Neuronal stem cell (in vitro differentiated cells): ENCODE results near the gene BEND6.
A peak's percentile ranks its signal among the peaks of the same experiment; 100 is the strongest.
"Not testable (repeated sequence)": the region's sequence is repeated elsewhere in the genome, so short reads cannot be mapped to it uniquely, and the experiment has no call there.

Source experiments
- DNase-seq: peaks from one replicate; pipeline ENCODE4 v3.0.0-alpha.2; 2013; ENCODE audit warnings: low spot score
- H2AFZ ChIP-seq: one replicate; pipeline ENCODE4 v1.6.1; 2013; ENCODE audit warnings: mild to moderate bottlenecking, low read length, inconsistent platforms
- H2AK5ac ChIP-seq: 2 replicates; pipeline ENCODE4 v1.6.1; 2013; ENCODE audit warnings: low read depth, mild to moderate bottlenecking, inconsistent platforms, low read length, moderate library complexity, mixed read lengths
- H2BK120ac ChIP-seq: 2 replicates; pipeline ENCODE4 v1.6.1; 2013; ENCODE audit warnings: low read depth, mild to moderate bottlenecking, inconsistent platforms, low read length, moderate library complexity, mixed read lengths
- H2BK12ac ChIP-seq: one replicate; pipeline ENCODE4 v1.6.1; 2013; ENCODE audit warnings: low read length, inconsistent platforms
- H2BK15ac ChIP-seq: 2 replicates; pipeline ENCODE4 v1.6.1; 2013; ENCODE audit warnings: mild to moderate bottlenecking, low read length, inconsistent platforms, mixed read lengths
- H2BK5ac ChIP-seq: one replicate; pipeline ENCODE4 v1.6.1; 2013; ENCODE audit warnings: inconsistent platforms, mild to moderate bottlenecking, low read length, moderate library complexity
- H3K14ac ChIP-seq: one replicate; pipeline ENCODE4 v1.6.1; 2013; ENCODE audit warnings: low read length, inconsistent platforms
- H3K18ac ChIP-seq: 2 replicates; pipeline ENCODE4 v1.6.1; 2013; ENCODE audit warnings: low read length, inconsistent platforms
- H3K23ac ChIP-seq: 2 replicates; pipeline ENCODE4 v1.6.1; 2013; ENCODE audit warnings: low read depth, mild to moderate bottlenecking, mixed read lengths, low read length, inconsistent platforms; ENCODE audit not compliant: poor library complexity
- H3K27ac ChIP-seq: replicated peaks from 3 replicates; pipeline ENCODE4 v1.5.1; 2013; ENCODE audit warnings: low read length, inconsistent platforms
- H3K27me3 ChIP-seq, 3 experiments: 2 replicates each; pipeline ENCODE4 v1.6.1; 2013; ENCODE audit warnings: low read length in 3 of 3, mild to moderate bottlenecking in 2 of 3, inconsistent platforms in 1 of 3, low read depth in 1 of 3, mixed read lengths in 1 of 3, moderate library complexity in 1 of 3; ENCODE audit not compliant: control insufficient read depth in 3 of 3, insufficient read depth in 3 of 3
- H3K36me3 ChIP-seq, 2 donors: replicated peaks in 1 of 2; 2 replicates each; pipeline ENCODE4 v1.6.1; 2013; ENCODE audit warnings: low read length in 2 of 2; ENCODE audit not compliant: control insufficient read depth in 2 of 2, insufficient read depth in 2 of 2
- H3K4ac ChIP-seq: 2 replicates; pipeline ENCODE4 v1.6.1; 2013; ENCODE audit warnings: inconsistent platforms, mild to moderate bottlenecking, low read length, moderate library complexity
- H3K4me1 ChIP-seq, 2 donors: 1 replicate in 1 of 2; 2 replicates in 1 of 2; pipeline ENCODE4 v1.6.1; 2013; ENCODE audit warnings: low read length in 2 of 2, low read depth in 1 of 2; ENCODE audit not compliant: control insufficient read depth in 2 of 2, insufficient read depth in 1 of 2
- H3K4me2 ChIP-seq: one replicate; pipeline ENCODE4 v1.6.1; 2013; ENCODE audit warnings: mild to moderate bottlenecking, low read length, inconsistent platforms; ENCODE audit not compliant: insufficient read depth, poor library complexity, severe bottlenecking
- H3K4me3 ChIP-seq, 2 donors: 2 replicates each; pipeline ENCODE4 v1.5.1; 2013; ENCODE audit warnings: low read length in 2 of 2, mild to moderate bottlenecking in 2 of 2, inconsistent platforms in 1 of 2, moderate library complexity in 1 of 2
- H3K79me1 ChIP-seq: one replicate; pipeline ENCODE4 v1.6.1; 2013; ENCODE audit warnings: low read depth, mild to moderate bottlenecking, inconsistent platforms, low read length, moderate library complexity
- H3K9ac ChIP-seq: one replicate; pipeline ENCODE4 v1.6.1; 2013; ENCODE audit warnings: mild to moderate bottlenecking, low read depth, low read length, inconsistent platforms; ENCODE audit not compliant: poor library complexity
- H3K9me3 ChIP-seq, 2 donors: replicated peaks in 1 of 2; 2 replicates each; pipeline versions ENCODE3 to v1.6.1; 2013; ENCODE audit warnings: low read length in 2 of 2, mild to moderate bottlenecking in 2 of 2, inconsistent platforms in 1 of 2, low read depth in 1 of 2, mixed read lengths in 1 of 2, moderate library complexity in 1 of 2; ENCODE audit not compliant: control insufficient read depth in 2 of 2, insufficient read depth in 1 of 2
- H4K8ac ChIP-seq: one replicate; pipeline ENCODE4 v1.6.1; 2013; ENCODE audit warnings: low read depth, mild to moderate bottlenecking, inconsistent platforms, low read length, moderate library complexity
- H4K91ac ChIP-seq: one replicate; pipeline ENCODE4 v1.6.1; 2013; ENCODE audit warnings: low read length, low read depth, mild to moderate bottlenecking, inconsistent platforms; ENCODE audit not compliant: poor library complexity
- WGBS, 2 donors: extraction: QIAGEN DNeasy Blood & Tissue Kit; methylation state at CpG; one replicate each; pipeline ENCODE4 v1.1.7; 2013; ENCODE audit warnings: missing lambda C conversion rate in 2 of 2, mixed read lengths in 1 of 2; ENCODE audit not compliant: insufficient read length in 2 of 2, insufficient replicate concordance in 1 of 2; ENCODE audit errors: extremely low coverage in 2 of 2; 5-methylcytosine and 5-hydroxymethylcytosine counted together

BEND6 gene

GRCh38 chr6:56999748-57000147, 44.8 kb downstream of the BEND6 start:
- H3K4ac ChIP-seq, H2AFZ ChIP-seq, H3K79me1 ChIP-seq, H3K9ac ChIP-seq, H2BK120ac ChIP-seq, H3K14ac ChIP-seq, H4K8ac ChIP-seq, H3K4me2 ChIP-seq, H2AK5ac ChIP-seq, DNase-seq, H3K36me3 ChIP-seq, H3K18ac ChIP-seq, H3K9me3 ChIP-seq, H3K27me3 ChIP-seq, H2BK12ac ChIP-seq, H3K4me3 ChIP-seq, H2BK5ac ChIP-seq, H3K27ac ChIP-seq, H3K23ac ChIP-seq, H2BK15ac ChIP-seq, H3K4me1 ChIP-seq, H4K91ac ChIP-seq: not testable (repeated sequence)
- no CpG with 5 or more reads among the region's 18 CpGs for WGBS, 2 donors

DNA sequence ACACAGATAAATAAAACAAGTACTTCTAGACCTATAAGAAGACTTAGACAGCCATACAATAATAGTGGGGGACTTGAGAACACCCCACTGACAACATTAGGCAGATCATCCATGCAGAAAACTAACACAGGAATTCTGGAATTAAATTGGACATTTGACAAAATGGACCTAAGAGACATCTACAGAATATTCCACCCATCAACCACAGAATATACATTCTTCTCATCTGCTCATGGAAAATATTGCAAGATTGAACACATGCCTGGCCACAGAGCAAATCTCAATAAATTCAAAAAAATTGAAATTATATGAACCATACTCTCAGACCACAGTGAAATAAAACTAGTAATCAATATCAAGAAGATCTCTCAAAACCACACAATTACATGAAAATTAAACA, 47.3 kb downstream of the BEND6 start:
- Histone ChIP-seq H3K14ac (no peak overlapping the region), H2BK120ac (no peak overlapping the region)

DNA sequence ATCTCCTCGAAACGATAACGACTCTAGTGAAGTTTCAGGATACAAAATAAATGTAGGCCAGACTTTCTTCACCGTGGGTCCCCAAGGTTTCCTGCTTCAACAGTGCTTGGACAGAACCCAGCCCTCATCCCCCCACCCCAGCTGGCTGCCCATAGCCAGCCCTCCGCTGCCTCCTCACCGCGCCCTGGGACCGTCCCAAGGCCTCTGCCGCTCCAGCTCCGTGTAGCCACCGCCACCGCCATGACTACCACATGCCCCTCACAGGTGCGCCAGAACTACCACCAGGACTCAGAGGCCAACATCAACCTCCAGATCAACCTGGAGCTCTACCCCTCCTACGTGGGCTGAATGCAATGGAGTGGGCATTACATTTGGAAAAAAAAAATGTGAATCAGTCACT, 49.4 kb downstream of the BEND6 start:
- Histone ChIP-seq H3K9me3 (peaks cover 2 to 3% of the 10 kb centered on the region in 2 donors), H3K4me2 (no peak overlapping the region), H3K18ac (peak overlapping the region; percentile 77), H3K4ac (no peak overlapping the region), H2BK12ac (no peak overlapping the region), H2AK5ac (no peak overlapping the region), H3K14ac (no peak overlapping the region), H4K91ac (no peak overlapping the region), H3K9ac (no peak overlapping the region), H3K36me3 (no peaks in the 10 kb centered on the region), H3K79me1 (no peaks in the 10 kb centered on the region), H3K27ac (no peak overlapping the region), H2BK5ac (no peak overlapping the region), H3K27me3 (no peaks in the 10 kb centered on the region), H4K8ac (no peak overlapping the region), H3K4me3 (peak overlapping the region in 1 of 2 donors; percentile 47), H3K23ac (no peak overlapping the region), H3K4me1 (no peaks in the 10 kb centered on the region), H2BK120ac (no peak overlapping the region), H2AFZ (no peak overlapping the region), H2BK15ac (no peak overlapping the region)
- WGBS, 2 donors: no CpG with 5 or more reads among the region's 14 CpGs
- DNase-seq: no peak

More for the DNA sequence above, 47.3 kb downstream of the BEND6 start:
- Histone ChIP-seq H2BK12ac (no peak overlapping the region), H3K4me3 (no peak overlapping the region), H2BK5ac (no peak overlapping the region), H3K18ac (no peak overlapping the region), H3K36me3 (no peaks in the 10 kb centered on the region), H4K91ac (no peak overlapping the region), H2AK5ac (no peak overlapping the region), H3K9ac (no peak overlapping the region), H3K23ac (no peak overlapping the region), H3K27me3 (no peaks in the 10 kb centered on the region), H3K4me2 (no peak overlapping the region), H3K4me1 (no peaks in the 10 kb centered on the region), H3K27ac (no peak overlapping the region), H2AFZ (no peak overlapping the region), H3K9me3 (peaks cover 7 to 8% of the 10 kb centered on the region in 2 donors), H2BK15ac (no peak overlapping the region), H4K8ac (no peak overlapping the region), H3K79me1 (no peaks in the 10 kb centered on the region), H3K4ac (no peak overlapping the region)
- no peak for DNase-seq

- no peak overlapping the region for H3K4me2 ChIP-seq
- H3K18ac ChIP-seq: no peak overlapping the region
- no peak overlapping the region for H3K14ac ChIP-seq
- H2BK12ac ChIP-seq: no peak overlapping the region
- no peak overlapping the region for H4K91ac ChIP-seq
- no CpG with 5 or more reads among the region's 3 CpGs for WGBS, 2 donors
- no peak overlapping the region for H2AK5ac ChIP-seq
- H3K27ac ChIP-seq: no peak overlapping the region
- no peak overlapping the region for H3K9ac ChIP-seq
- no peak overlapping the region for H2AFZ ChIP-seq
- H4K8ac ChIP-seq: no peak overlapping the region
- no peaks in the 10 kb centered on the region for H3K36me3 ChIP-seq
- no peak overlapping the region for H2BK120ac ChIP-seq
- DNase-seq: no peak
- H3K27me3 ChIP-seq: no peaks in the 10 kb centered on the region
- H2BK15ac ChIP-seq: no peak overlapping the region
- H3K79me1 ChIP-seq: no peaks in the 10 kb centered on the region
- no peak overlapping the region for H3K4me3 ChIP-seq
- H2BK5ac ChIP-seq: no peak overlapping the region
- H3K4me1 ChIP-seq: no peaks in the 10 kb centered on the region
- H3K9me3 ChIP-seq: no peaks in the 10 kb centered on the region
- H3K23ac ChIP-seq: no peak overlapping the region
- H3K4ac ChIP-seq: no peak overlapping the region
Measured at GRCh38 chr6:57006101-57006500, 51.2 kb downstream of the BEND6 start.
